ENCODE data around the gene GNAQ. TPM values are rescaled to one million over a fixed set of nuclear protein-coding genes. Genes with fewer than 3 reads are reported as not detected.
A peak's percentile ranks its signal among the peaks of the same experiment; 100 is the strongest.
"Not testable (repeated sequence)": the region's sequence is repeated elsewhere in the genome, so short reads cannot be mapped to it uniquely, and the experiment has no call there.

Gene GNAQ
- 1 to 10 TPM; 4.5 to 7.4 (median 5.1) TPM for polyA plus RNA-seq

DNA sequence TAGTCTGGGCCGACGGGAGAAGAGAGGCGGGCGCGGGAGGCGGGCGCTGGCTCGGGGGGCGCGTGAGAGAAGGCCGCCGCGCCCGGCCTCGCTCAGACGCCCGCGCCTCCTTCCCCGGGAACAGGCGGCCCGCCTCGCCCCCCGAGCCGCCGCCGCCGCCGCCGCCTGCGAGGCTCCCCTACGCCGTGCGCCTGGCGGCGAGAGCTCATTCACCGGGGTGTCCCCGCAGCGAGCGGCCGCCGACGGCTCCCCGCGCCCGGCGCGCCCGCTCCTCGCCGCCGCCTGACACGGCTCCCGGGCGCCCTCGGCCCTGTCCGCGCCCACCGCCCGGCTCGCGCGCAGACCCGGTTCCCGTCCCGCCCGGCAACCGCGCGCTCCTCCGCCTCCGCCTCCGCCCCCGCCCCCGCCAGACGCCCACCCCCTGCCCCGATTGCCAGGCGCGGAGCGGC, at the start of gene GNAQ:
Gene GNAQ (minus strand): TSS at position 368 of the 449 bp plus-strand sequence. CDS start 576 bp downstream, outside the sequence.
- Mint-ChIP-seq H3K4me3 (peak within 1 kb of the TSS; percentile 89 to 96 (median 94)), H3K36me3 (no peaks in the 10 kb centered on the region), H3K4me1 (peaks cover 38 to 60% of the 10 kb centered on the region in 2 donors), H3K27me3 (ENCODE audit: low read depth in 3 of 3) (peaks cover 7 to 25% (median 15%) of the 10 kb centered on the region in 3 donors), H3K27ac (peak within 1 kb of the TSS; percentile 65 to 92 (median 90)), H3K9me3 (peaks cover 0 to 2% (median 0%) of the 10 kb centered on the region in 6 donors)
- DNase-seq, result peak in 1 of 3 donors; percentile 62

GRCh38 chr9:78074385-78075291, 43.0 kb upstream of the GNAQ start:
- H3K4me3 Mint-ChIP-seq, result peak overlapping the region; percentile 63 to 76 (median 68)
- peak overlapping the region; percentile 15 to 90 (median 70) for H3K27ac Mint-ChIP-seq
- H3K36me3 Mint-ChIP-seq, result peaks cover 6 to 8% (median 7%) of the 10 kb centered on the region in 3 donors
- H3K27me3 Mint-ChIP-seq (ENCODE audit: low read depth in 3 of 3), result peaks cover 2 to 12% (median 2%) of the 10 kb centered on the region in 3 donors
- peak in 2 of 3 donors; percentile 14 to 26 for DNase-seq
- peaks cover 29 to 31% of the 10 kb centered on the region in 2 donors for H3K4me1 Mint-ChIP-seq
- H3K9me3 Mint-ChIP-seq, result peaks cover 1 to 18% (median 14%) of the 10 kb centered on the region in 6 donors

DNA sequence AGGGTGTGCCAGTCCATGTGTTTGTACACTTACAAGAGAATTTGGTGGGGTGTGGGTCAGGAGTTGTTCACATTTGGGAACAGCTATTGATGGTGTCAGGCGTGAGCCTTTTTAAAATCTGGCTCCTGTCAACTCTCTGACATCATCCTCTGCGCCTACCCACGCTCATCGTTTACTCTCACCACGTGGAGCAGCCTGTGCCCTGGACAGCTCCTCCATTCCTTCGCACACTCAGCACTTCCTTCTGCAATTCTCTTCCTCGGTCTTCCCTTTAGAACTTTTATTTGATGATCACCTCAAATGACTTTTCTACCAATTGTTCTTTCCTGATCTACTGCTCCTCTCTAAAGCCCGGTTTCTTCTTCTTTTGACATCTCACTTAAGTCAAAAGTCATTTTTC, 42.1 kb upstream of the GNAQ start:
- Mint-ChIP-seq H3K9me3 (peaks cover 0 to 13% (median 10%) of the 10 kb centered on the region in 6 donors), H3K4me1 (peaks cover 29 to 31% of the 10 kb centered on the region in 2 donors), H3K27ac (peak overlapping the region in 4 of 6 donors; percentile 15 to 90 (median 31)), H3K4me3 (peak overlapping the region in 4 of 5 donors; percentile 25 to 76 (median 54)), H3K27me3 (ENCODE audit: low read depth in 3 of 3) (peaks cover 2 to 12% (median 6%) of the 10 kb centered on the region in 3 donors), H3K36me3 (peaks cover 6 to 8% (median 7%) of the 10 kb centered on the region in 3 donors)
- DNase-seq, result no peak

DNA sequence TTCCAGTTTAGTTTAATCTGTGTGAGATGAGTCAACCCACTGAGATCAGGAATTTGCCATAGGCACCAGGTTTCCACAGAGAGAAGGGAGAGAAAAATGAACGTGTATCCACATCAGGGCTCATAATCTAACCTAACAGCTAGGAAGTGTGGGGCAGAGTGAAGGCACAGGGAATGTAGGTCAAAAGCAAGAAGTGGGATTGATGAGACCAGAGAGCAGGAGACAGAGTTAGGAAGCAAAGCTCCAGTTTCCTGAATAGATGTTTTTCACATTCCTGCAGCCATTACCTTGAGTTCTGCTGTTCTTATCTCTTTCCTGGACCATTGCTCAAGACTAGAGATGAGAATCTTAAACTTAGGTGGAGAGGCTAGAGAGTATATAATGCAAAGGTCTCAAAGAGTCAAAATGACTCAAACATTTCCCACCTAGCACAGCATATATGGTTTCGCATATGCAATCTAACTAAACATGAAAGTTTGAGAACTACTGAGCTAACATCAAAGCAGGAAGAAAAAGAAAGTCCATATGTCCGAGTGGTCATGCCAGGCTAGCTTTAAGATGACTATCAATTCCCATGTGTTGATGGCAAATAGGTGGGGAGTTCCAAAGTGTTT, 41.1 kb upstream of the GNAQ start:
- no peak for DNase-seq
- Mint-ChIP-seq H3K27me3 (ENCODE audit: low read depth in 3 of 3) (peaks cover 1 to 6% (median 4%) of the 10 kb centered on the region in 3 donors), H3K9me3 (peaks cover 0 to 7% (median 3%) of the 10 kb centered on the region in 6 donors), H3K36me3 (peaks cover 0 to 2% (median under 1%) of the 10 kb centered on the region in 3 donors), H3K4me1 (peaks cover 28 to 31% of the 10 kb centered on the region in 2 donors), H3K27ac (no peak overlapping the region), H3K4me3 (no peak overlapping the region)

GRCh38 chr9:78070521-78070920, 38.9 kb upstream of the GNAQ start:
- Mint-ChIP-seq H3K4me3 (no peak overlapping the region), H3K27me3 (ENCODE audit: low read depth in 3 of 3) (peaks cover 0 to 6% (median 1%) of the 10 kb centered on the region in 3 donors), H3K9me3 (peaks cover 0 to 5% (median 0%) of the 10 kb centered on the region in 6 donors), H3K4me1 (peaks cover 26 to 30% of the 10 kb centered on the region in 2 donors), H3K36me3 (no peaks in the 10 kb centered on the region), H3K27ac (no peak overlapping the region)
- no peak for DNase-seq

GRCh38 chr9:78064075-78064474, 32.5 kb upstream of the GNAQ start:
- Mint-ChIP-seq H3K9me3 (peaks cover 0 to 5% (median 0%) of the 10 kb centered on the region in 6 donors), H3K27ac (no peak overlapping the region), H3K27me3 (ENCODE audit: low read depth in 3 of 3) (peaks cover 0 to 2% (median 0%) of the 10 kb centered on the region in 3 donors), H3K36me3 (no peaks in the 10 kb centered on the region), H3K4me3 (no peak overlapping the region), H3K4me1 (no peaks in the 10 kb centered on the region)
- no peak for DNase-seq

DNA sequence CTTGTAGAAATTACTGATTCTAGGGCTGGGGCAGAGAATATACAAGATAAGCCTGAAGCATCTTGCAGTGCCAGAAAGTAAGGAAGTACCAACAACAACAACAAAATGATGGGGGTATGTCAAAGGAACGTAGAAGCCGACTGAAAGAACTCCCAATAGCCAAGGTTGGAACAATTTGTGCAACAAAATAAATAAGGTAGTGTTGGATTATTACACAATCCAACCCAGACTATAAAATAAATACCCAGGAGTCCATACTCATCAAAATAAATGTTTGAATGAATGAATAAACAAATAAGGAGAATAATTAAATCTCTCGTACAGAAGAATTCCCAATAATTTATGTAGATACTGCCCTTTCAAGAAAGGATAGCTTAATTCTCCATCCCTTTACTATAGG, 31.1 kb upstream of the GNAQ start:
- DNase-seq, result no peak
- Mint-ChIP-seq H3K36me3 (no peaks in the 10 kb centered on the region), H3K27me3 (ENCODE audit: low read depth in 3 of 3) (peaks cover 0 to 8% (median 2%) of the 10 kb centered on the region in 3 donors), H3K27ac (no peak overlapping the region), H3K4me1 (no peaks in the 10 kb centered on the region), H3K4me3 (no peak overlapping the region), H3K9me3 (peaks cover 0 to 5% (median 0%) of the 10 kb centered on the region in 6 donors)

GRCh38 chr9:78054218-78054617, 22.6 kb upstream of the GNAQ start:
- H3K4me3 Mint-ChIP-seq, result peak overlapping the region; percentile 4 to 61 (median 36)
- peak overlapping the region in 3 of 6 donors; percentile 5 to 67 (median 24) for H3K27ac Mint-ChIP-seq
- H3K4me1 Mint-ChIP-seq, result peaks cover 19 to 21% of the 10 kb centered on the region in 2 donors

DNA sequence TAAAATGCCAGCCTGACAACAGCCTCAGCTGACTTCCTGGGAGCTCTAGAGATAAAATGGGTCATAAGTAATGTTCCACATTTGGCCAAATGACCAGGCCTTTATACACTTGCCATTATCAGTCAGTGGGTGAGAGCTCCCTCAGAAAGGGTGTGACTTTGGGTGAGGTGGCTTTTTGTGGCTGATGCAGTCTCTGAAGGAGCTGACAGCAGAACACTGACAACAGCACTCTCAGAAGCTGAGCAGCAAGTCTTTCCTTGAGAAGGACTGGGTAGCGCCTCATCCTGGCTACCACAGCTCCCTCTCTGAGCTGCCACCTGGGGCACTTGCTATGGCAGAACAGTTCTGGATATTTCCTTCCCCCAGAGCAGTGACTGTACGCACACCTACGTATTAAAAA, 22.0 kb upstream of the GNAQ start:
- no peak overlapping the region for H3K27ac Mint-ChIP-seq
- H3K36me3 Mint-ChIP-seq, result peaks cover 0 to 3% (median 0%) of the 10 kb centered on the region in 3 donors
- H3K27me3 Mint-ChIP-seq (ENCODE audit: low read depth in 3 of 3), result peaks cover 3 to 10% (median 8%) of the 10 kb centered on the region in 3 donors
- peak in 2 of 3 donors; percentile 13 to 22 for DNase-seq
- peaks cover 0 to 5% (median under 1%) of the 10 kb centered on the region in 6 donors for H3K9me3 Mint-ChIP-seq
- peak overlapping the region; percentile 4 to 50 (median 24) for H3K4me3 Mint-ChIP-seq
- H3K4me1 Mint-ChIP-seq, result peaks cover 19 to 21% of the 10 kb centered on the region in 2 donors

More at GRCh38 chr9:78054218-78054617, 22.6 kb upstream of the GNAQ start:
- peak in 2 of 3 donors; percentile 16 to 36 for DNase-seq
- H3K36me3 Mint-ChIP-seq; H3K9me3 Mint-ChIP-seq; H3K27me3 Mint-ChIP-seq (ENCODE audit: low read depth in 3 of 3): not testable (repeated sequence)

- DNase-seq, result no peak
- Mint-ChIP-seq H3K4me3 (no peak overlapping the region), H3K27me3 (ENCODE audit: low read depth in 3 of 3) (peaks cover 3 to 5% (median 4%) of the 10 kb centered on the region in 3 donors)
Measured at GRCh38 chr9:78050421-78050820, 18.8 kb upstream of the GNAQ start.

DNA sequence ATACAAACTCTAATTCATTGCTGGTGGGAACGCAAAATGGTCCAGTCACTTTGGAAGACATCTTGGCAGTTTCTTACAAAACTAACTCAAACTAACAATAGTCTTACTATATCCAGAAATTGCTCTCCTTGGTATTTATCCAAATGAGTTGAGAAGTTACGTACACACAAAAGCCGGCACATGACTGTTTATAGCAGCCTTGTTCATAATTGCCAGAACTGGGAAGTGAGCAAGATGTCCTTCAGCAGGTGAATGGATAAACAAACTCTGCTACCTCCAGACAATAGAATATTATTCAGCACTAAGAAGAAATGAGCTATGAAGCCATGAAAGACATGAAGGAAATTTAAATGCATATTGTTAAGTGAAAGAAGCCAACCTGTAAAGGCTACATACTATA, 17.9 kb upstream of the GNAQ start:
- Mint-ChIP-seq H3K9me3 (no peaks in the 10 kb centered on the region), H3K4me1 (peaks cover 17 to 27% of the 10 kb centered on the region in 2 donors), H3K27ac (no peak overlapping the region), H3K27me3 (ENCODE audit: low read depth in 3 of 3) (peaks cover 0 to 5% (median 5%) of the 10 kb centered on the region in 3 donors), H3K36me3 (no peaks in the 10 kb centered on the region), H3K4me3 (no peak overlapping the region)
- no peak for DNase-seq

More at GRCh38 chr9:78050421-78050820, 18.8 kb upstream of the GNAQ start:
- H3K36me3 Mint-ChIP-seq, result peaks cover 0 to 2% (median 0%) of the 10 kb centered on the region in 3 donors
- H3K9me3 Mint-ChIP-seq, result peaks cover 0 to 3% (median under 1%) of the 10 kb centered on the region in 6 donors
- H3K4me1 Mint-ChIP-seq, result peaks cover 20 to 32% of the 10 kb centered on the region in 2 donors
- H3K27ac Mint-ChIP-seq, result no peak overlapping the region

DNA sequence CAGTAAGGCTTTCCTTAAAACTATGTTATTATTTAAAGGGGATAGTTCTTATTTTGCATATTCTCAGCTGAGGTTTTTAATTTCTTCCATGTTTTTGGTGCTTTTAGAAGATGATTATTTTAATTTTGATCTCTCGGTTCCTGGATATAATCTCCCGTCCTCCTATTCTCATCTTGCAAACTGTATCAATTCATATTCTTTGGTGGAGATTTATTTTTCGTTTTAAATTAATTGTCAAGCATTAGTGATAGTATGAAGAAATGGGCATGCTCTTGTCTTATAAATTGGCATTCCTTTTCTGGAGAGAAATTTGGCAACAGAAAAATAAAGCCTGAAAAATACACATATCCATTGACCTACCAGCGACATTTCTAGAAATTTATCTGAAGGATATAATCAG, 15.5 kb upstream of the GNAQ start:
- H3K9me3 Mint-ChIP-seq, result no peaks in the 10 kb centered on the region
- no peak overlapping the region for H3K4me3 Mint-ChIP-seq
- H3K36me3 Mint-ChIP-seq, result no peaks in the 10 kb centered on the region
- DNase-seq, result no peak
- H3K27me3 Mint-ChIP-seq (ENCODE audit: low read depth in 3 of 3), result peaks cover 0 to 7% (median 3%) of the 10 kb centered on the region in 3 donors
- peaks cover 1 to 10% of the 10 kb centered on the region in 2 donors for H3K4me1 Mint-ChIP-seq
- no peak overlapping the region for H3K27ac Mint-ChIP-seq

DNA sequence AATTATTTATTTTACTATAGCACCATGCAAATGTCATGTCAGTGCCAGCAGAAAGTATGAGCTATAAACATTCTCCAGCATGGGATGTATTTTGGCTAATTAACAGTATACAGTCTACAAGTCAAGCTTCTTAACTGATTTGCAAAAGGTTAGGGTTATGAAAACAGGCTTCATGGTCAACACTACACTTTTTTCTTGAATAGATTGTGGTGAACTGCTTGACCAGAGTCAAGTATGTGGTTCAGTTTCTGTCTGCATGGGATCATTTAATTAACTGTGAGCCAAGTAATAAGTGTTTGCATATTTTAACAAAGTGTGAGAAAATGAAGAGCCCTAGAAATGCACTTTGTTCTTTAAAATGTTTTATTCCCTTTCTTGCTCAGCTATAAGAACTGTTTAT, 14.5 kb upstream of the GNAQ start:
- no peaks in the 10 kb centered on the region for H3K36me3 Mint-ChIP-seq
- DNase-seq, result no peak
- H3K4me1 Mint-ChIP-seq, result peaks cover 1 to 10% of the 10 kb centered on the region in 2 donors
- H3K27me3 Mint-ChIP-seq (ENCODE audit: low read depth in 3 of 3), result peaks cover 0 to 7% (median 6%) of the 10 kb centered on the region in 3 donors
- no peak overlapping the region for H3K27ac Mint-ChIP-seq
- no peaks in the 10 kb centered on the region for H3K9me3 Mint-ChIP-seq
- no peak overlapping the region for H3K4me3 Mint-ChIP-seq

Data from immature natural killer cell (primary cell).